H1 (cell line): ENCODE data around the gene KANSL1L. TPM values are rescaled to one million over a fixed set of nuclear protein-coding genes. Genes with fewer than 3 reads are reported as not detected.

Experiments
- CTCF ChIA-PET: fragments of 300-600 bp; sonication (Branson Sonifier 250); formaldehyde crosslinking; loops from one replicate; lab custom pipeline; 2021; ENCODE audit not compliant: partially characterized antibody; lab: Charles Lee
- POLR2A ChIA-PET: fragments of 300-600 bp; sonication (Branson Sonifier 250); formaldehyde crosslinking; loops from one replicate; lab custom pipeline; 2021; ENCODE audit warnings: inconsistent platforms; ENCODE audit not compliant: partially characterized antibody; lab: Charles Lee
- DNase-seq, 2 experiments: peaks; one replicate each; pipeline versions ENCODE4 v3.0.0 to v3.0.0-alpha.2; 2010 to 2022; ENCODE audit warnings: low spot score in 2 of 2, low read depth in 1 of 2, mixed read lengths in 1 of 2
- FAIRE-seq: peaks from 2 replicates; lab custom pipeline; 2011; peaks lifted over from hg19 to GRCh38; lab: Jason Lieb, UNC
- H2AFZ ChIP-seq: 2 replicates; pipeline ENCODE4 v1.8.1; 2012; ENCODE audit warnings: low read length, inconsistent platforms
- H2AK5ac ChIP-seq: 2 replicates; pipeline ENCODE4 v1.6.1; 2013; ENCODE audit warnings: low read depth, low read length
- H2BK120ac ChIP-seq: replicated peaks from 2 replicates; pipeline ENCODE3; 2013; ENCODE audit warnings: low read depth, low read length, inconsistent platforms
- H2BK12ac ChIP-seq: 2 replicates; pipeline ENCODE4 v1.6.1; 2013; ENCODE audit warnings: low read depth, low read length
- H2BK15ac ChIP-seq: 2 replicates; pipeline ENCODE4 v1.6.1; 2013; ENCODE audit warnings: low read length
- H2BK20ac ChIP-seq: 2 replicates; pipeline ENCODE4 v1.6.1; 2013; ENCODE audit warnings: low read length
- H2BK5ac ChIP-seq: 2 replicates; pipeline ENCODE4 v1.6.1; 2013; ENCODE audit warnings: low read depth, low read length
- H3K14ac ChIP-seq: 2 replicates; pipeline ENCODE4 v1.6.1; 2013; ENCODE audit warnings: inconsistent platforms; ENCODE audit not compliant: insufficient read length
- H3K18ac ChIP-seq: 2 replicates; pipeline ENCODE4 v1.6.1; 2013; ENCODE audit warnings: low read length; ENCODE audit errors: extremely low read depth
- H3K23ac ChIP-seq: 2 replicates; pipeline ENCODE4 v1.6.1; 2013; ENCODE audit warnings: inconsistent platforms; ENCODE audit not compliant: insufficient read length
- H3K23me2 ChIP-seq: 2 replicates; pipeline ENCODE4 v1.6.1; 2013; ENCODE audit warnings: low read depth, low read length
- H3K27ac ChIP-seq: 2 replicates; pipeline ENCODE4 v1.6.1; 2011; ENCODE audit warnings: low read depth, low read length, inconsistent platforms
- H3K27me3 ChIP-seq, 4 experiments: replicated peaks in 1 of 4; 1 replicate in 1 of 4; 2 replicates in 3 of 4; pipeline versions ENCODE4 v1.6.1 to v1.8.1; 2011 to 2013; ENCODE audit warnings: low read length in 3 of 4, mild to moderate bottlenecking in 3 of 4, inconsistent platforms in 2 of 4, mixed read lengths in 2 of 4, moderate library complexity in 1 of 4; ENCODE audit not compliant: control insufficient read depth in 3 of 4, insufficient read depth in 3 of 4; ENCODE audit errors: extremely low read depth in 1 of 4
- H3K36me3 ChIP-seq, 4 experiments: 2 replicates each; pipeline versions ENCODE4 v1.6.1 to v1.8.1; 2011 to 2013; ENCODE audit warnings: mild to moderate bottlenecking in 4 of 4, low read length in 3 of 4, moderate library complexity in 2 of 4, control low read depth in 1 of 4, inconsistent platforms in 1 of 4; ENCODE audit not compliant: insufficient read depth in 4 of 4, control insufficient read depth in 2 of 4
- H3K4ac ChIP-seq: replicated peaks from 2 replicates; pipeline ENCODE3; 2013; ENCODE audit warnings: low read length, low read depth, mixed read lengths, inconsistent platforms; ENCODE audit not compliant: insufficient read length
- H3K4me1 ChIP-seq, 4 experiments: replicated peaks in 1 of 4; 1 replicate in 1 of 4; 2 replicates in 3 of 4; pipeline versions ENCODE4 v1.6.1 to v1.8.1; 2011 to 2013; ENCODE audit warnings: low read length in 3 of 4, inconsistent platforms in 2 of 4, mixed read lengths in 1 of 4; ENCODE audit not compliant: insufficient read depth in 4 of 4, control insufficient read depth in 3 of 4
- H3K4me2 ChIP-seq, 2 experiments: 2 replicates each; pipeline versions ENCODE4 v1.6.1 to v1.8.1; 2011 to 2013; ENCODE audit warnings: low read depth in 2 of 2, low read length in 2 of 2, control low read depth in 1 of 2, inconsistent platforms in 1 of 2, mild to moderate bottlenecking in 1 of 2; ENCODE audit not compliant: insufficient read depth in 1 of 2
- H3K4me3 ChIP-seq, 4 experiments: fragments of 200-600, 300-600 bp in 1 of 4; sonication (generic), shearing (Covaris generic), sonication (Bioruptor Twin) in 1 of 4; 2 replicates each; pipeline versions ENCODE4 v1.5.1 to v1.8.1; 2011 to 2016; ENCODE audit warnings: low read length in 4 of 4, low read depth in 3 of 4, control low read depth in 2 of 4, inconsistent platforms in 2 of 4, mild to moderate bottlenecking in 2 of 4, mixed read lengths in 1 of 4, moderate library complexity in 1 of 4; ENCODE audit not compliant: insufficient read depth in 2 of 4; ENCODE audit errors: extremely low read depth in 1 of 4
- H3K56ac ChIP-seq: replicated peaks from 2 replicates; pipeline ENCODE3; 2013; ENCODE audit warnings: low read depth, mild to moderate bottlenecking, mixed read lengths, low read length, inconsistent platforms; ENCODE audit not compliant: insufficient read length
- H3K79me1 ChIP-seq: 2 replicates; pipeline ENCODE4 v1.6.1; 2013; ENCODE audit warnings: low read depth, low read length, control low read depth
- H3K79me2 ChIP-seq, 2 experiments: 2 replicates each; pipeline versions ENCODE4 v1.6.1 to v1.8.1; 2012 to 2013; ENCODE audit warnings: low read length in 2 of 2, mild to moderate bottlenecking in 2 of 2, inconsistent platforms in 1 of 2; ENCODE audit not compliant: insufficient read depth in 2 of 2, control insufficient read depth in 1 of 2
- H3K9ac ChIP-seq, 4 experiments: replicated peaks in 1 of 4; 1 replicate in 1 of 4; 2 replicates in 3 of 4; pipeline versions ENCODE4 v1.6.1 to v1.8.1; 2011 to 2013; ENCODE audit warnings: low read depth in 3 of 4, low read length in 3 of 4, control low read depth in 2 of 4, mild to moderate bottlenecking in 2 of 4, moderate library complexity in 2 of 4, inconsistent platforms in 1 of 4; ENCODE audit errors: extremely low read depth in 1 of 4
- H3K9me3 ChIP-seq, 2 experiments: 2 replicates each; pipeline versions ENCODE4 v1.6.1 to v1.8.1; 2012 to 2013; ENCODE audit warnings: mild to moderate bottlenecking in 2 of 2, moderate library complexity in 2 of 2, control low read depth in 1 of 2, inconsistent platforms in 1 of 2, low read depth in 1 of 2, low read length in 1 of 2, mixed read lengths in 1 of 2; ENCODE audit not compliant: insufficient read depth in 2 of 2
- H4K20me1 ChIP-seq, 2 experiments: replicated peaks in 1 of 2; 2 replicates each; pipeline versions ENCODE3 to v1.8.1; 2011 to 2013; ENCODE audit warnings: inconsistent platforms in 2 of 2, low read length in 2 of 2, mild to moderate bottlenecking in 1 of 2; ENCODE audit not compliant: insufficient read depth in 2 of 2, control insufficient read depth in 1 of 2
- H4K5ac ChIP-seq: 2 replicates; pipeline ENCODE4 v1.6.1; 2013; ENCODE audit warnings: low read length, low read depth, mixed read lengths, inconsistent platforms; ENCODE audit not compliant: insufficient read length
- H4K8ac ChIP-seq: 2 replicates; pipeline ENCODE4 v1.8.0; 2013; ENCODE audit warnings: mild to moderate bottlenecking, moderate library complexity, low read length, inconsistent platforms; ENCODE audit not compliant: insufficient read depth; ENCODE audit errors: extremely low read depth
- H4K91ac ChIP-seq: replicated peaks from 2 replicates; pipeline ENCODE3; 2013; ENCODE audit warnings: low read length, mixed read lengths, inconsistent platforms; ENCODE audit not compliant: insufficient read length
- WGBS, 2 experiments: shearing (Covaris generic) in 1 of 2; methylation state at CpG; one replicate each; pipeline versions ENCODE4 v1.1.6 to v1.1.7; 2013 to 2015; ENCODE audit warnings: low lambda C conversion rate in 2 of 2, mixed read lengths in 2 of 2, inconsistent platforms in 1 of 2, low coverage in 1 of 2, missing lambda C conversion rate in 1 of 2; ENCODE audit not compliant: insufficient replicate concordance in 2 of 2, insufficient coverage in 1 of 2, insufficient read length in 1 of 2; ENCODE audit errors: extremely low coverage in 1 of 2, missing lambda C conversion rate in 1 of 2; 5-methylcytosine and 5-hydroxymethylcytosine counted together
- polyA plus RNA-seq, 7 experiments: library from polyadenylated mRNA; depleted of rRNA in 3 of 7; stranded (reverse) in 5 of 7; unstranded in 2 of 7; fragments of >200 nt in 5 of 7; fragments of 200-250 nt in 2 of 7; gene quantifications; 1 replicate in 5 of 7; 2 replicates in 1 of 7; 4 replicates in 1 of 7; pipeline versions ENCODE4 v1.2.1 to v1.2.3, GENCODE V29; 2011 to 2013; ENCODE audit warnings: missing spikeins in 2 of 7, mixed read lengths in 2 of 7
- total RNA-seq: library from RNA; stranded (reverse); fragmentation: NEBNext Ultra II Directional; extraction: Animal tissue kit (Norgen Biotek cat#: 25700); gene quantifications from 2 replicates; pipeline ENCODE4 v1.2.1, GENCODE V29; 2021

The KANSL1L gene
- total and polyA plus RNA-seq, 2 of the 8 experiments (the other 6 are each of a cell fraction or from before 2014, with no cell fraction given): 5.4 to 17.2 TPM

- no peak overlapping the region for H3K27ac ChIP-seq
- no peak overlapping the region for H2BK20ac ChIP-seq
- H4K91ac ChIP-seq: no peak overlapping the region
- no peak overlapping the region; a peak in 1 of 4 replicates for H3K4me2 ChIP-seq
- H3K23ac ChIP-seq: no peak overlapping the region
- no peak overlapping the region for H4K5ac ChIP-seq
- no peak overlapping the region for H2BK15ac ChIP-seq
- no peaks in the 10 kb centered on the region for H3K27me3 ChIP-seq
- no peak overlapping the region for H2BK12ac ChIP-seq
- H3K23me2 ChIP-seq: peaks cover 7% of the 10 kb centered on the region; the same call in 1 of the 2 replicates
- ChIA-PET POLR2A (interaction anchor here (0.5 to 1.7 kb wide), 5 partner anchors 8 to 311 kb away, joined by 3 to 4 read pairs (median 3); no protein-coding TSS in a partner anchor), CTCF (interaction anchor here (1.0 to 1.3 kb wide), 2 partner anchors 44 to 358 kb away, joined by 3 to 4 read pairs; no protein-coding TSS in a partner anchor)
- peak overlapping the region in 1 of 4 experiments; percentile 28; a peak in 1 of 7 replicates for H3K9ac ChIP-seq
- no peak for DNase-seq
- H4K8ac ChIP-seq: no peak overlapping the region
- H3K56ac ChIP-seq: no peak overlapping the region
- no peak overlapping the region for H3K18ac ChIP-seq
- H3K9me3 ChIP-seq: no peaks in the 10 kb centered on the region
- no peak overlapping the region for H2BK5ac ChIP-seq
- H3K4ac ChIP-seq: no peak overlapping the region
- H2BK120ac ChIP-seq: no peak overlapping the region
- peaks cover 0 to 2% (median 0%) of the 10 kb centered on the region in 4 experiments; a peak in 2 of 7 replicates for H3K4me1 ChIP-seq
- no peak overlapping the region for H3K4me3 ChIP-seq
- H2AFZ ChIP-seq: no peak overlapping the region
- H3K79me2 ChIP-seq: peaks cover 32 to 74% of the 10 kb centered on the region in 2 experiments
- peaks cover 6% of the 10 kb centered on the region; the same call in 1 of the 2 replicates for H3K79me1 ChIP-seq
- FAIRE-seq: no peak
- no peak overlapping the region for H2AK5ac ChIP-seq
- peaks cover 3 to 20% of the 10 kb centered on the region in 2 experiments for H4K20me1 ChIP-seq
- H3K14ac ChIP-seq: no peak overlapping the region
- peaks cover 0 to 19% (median 2%) of the 10 kb centered on the region in 4 experiments; a peak in 4 of 8 replicates for H3K36me3 ChIP-seq
- WGBS, 2 experiments: 81% methylated on average over 1 of the region's 2 CpGs; no CpG with 5 or more reads in 1 of the 2 experiments
Measured at GRCh38 chr2:210004881-210005280, 166.3 kb downstream of the KANSL1L start.
